ENCODE data around the gene SLAIN1.

The SLAIN1 gene

GRCh38 chr13:77729502-77730221 is 32.2 kb downstream of the SLAIN1 start:
- Histone ChIP-seq H3K9me3 (ENCODE audit: control insufficient read depth, insufficient read depth, low read depth, low read length) (no peaks in the 10 kb centered on the region), H3K4me1 (ENCODE audit: control insufficient read depth, insufficient read depth, low read length) (no peaks in the 10 kb centered on the region; the same call in 1 of the 2 replicates), H3K27ac (ENCODE audit: extremely low read depth, low read depth, low read length) (no peak overlapping the region), H3K4me3 (ENCODE audit: low read depth, low read length) (no peak overlapping the region), H3K36me3 (ENCODE audit: control insufficient read depth in 2 of 2, insufficient read depth in 1 of 2, low read length in 2 of 2) (peaks cover 0 to 23% of the 10 kb centered on the region in 2 experiments; a peak in 1 of 3 replicates)
- TF ChIP-seq ZSCAN16 (tag by site-specific recombination; IDR thresholded peaks at IDR 0.05) (no peak), ZNF48 (tag by site-specific recombination; IDR thresholded peaks at IDR 0.05) (no peak), ZNF544 (tag by site-specific recombination; IDR thresholded peaks at IDR 0.05) (no peak), ZNF292 (tag by site-specific recombination; IDR thresholded peaks at IDR 0.05; ENCODE audit: borderline replicate concordance, low read depth) (no peak), ZNF426 (tag by site-specific recombination; IDR thresholded peaks at IDR 0.05) (no peak), ZNF155 (tag by site-specific recombination; IDR thresholded peaks at IDR 0.05) (no peak), ZNF132 (tag by site-specific recombination; IDR thresholded peaks at IDR 0.05; ENCODE audit: borderline replicate concordance) (no peak), ZNF529 (tag by site-specific recombination; IDR thresholded peaks at IDR 0.05; ENCODE audit: insufficient replicate concordance) (no peak), KLF9 (tag by site-specific recombination; IDR thresholded peaks at IDR 0.05; ENCODE audit: low read depth) (no peak), ZNF174 (tag by site-specific recombination; IDR thresholded peaks at IDR 0.05) (no peak), MEIS1 (CRISPR knock-in tag; IDR thresholded peaks at IDR 0.05; ENCODE audit: borderline replicate concordance) (no peak)
- CTCF ChIA-PET: no interaction called here
- POLR2A ChIA-PET: no interaction called here

GRCh38 chr13:77730572-77730971 is 33.1 kb downstream of the SLAIN1 start:
- peaks cover 0 to 16% of the 10 kb centered on the region in 2 experiments; a peak in 1 of 3 replicates for H3K36me3 ChIP-seq (ENCODE audit: control insufficient read depth in 2 of 2, insufficient read depth in 1 of 2, low read length in 2 of 2)
- POLR2A ChIA-PET: no interaction called here
- no peaks in the 10 kb centered on the region for H3K9me3 ChIP-seq (ENCODE audit: control insufficient read depth, insufficient read depth, low read depth, low read length)
- CTCF ChIA-PET: interaction anchor here (0.7 kb wide), 2 partner anchors 16 to 210 kb away, joined by 3 read pairs; no protein-coding TSS in a partner anchor
- H3K4me3 ChIP-seq (ENCODE audit: low read depth, low read length): no peak overlapping the region
- no peaks in the 10 kb centered on the region; the same call in 1 of the 2 replicates for H3K4me1 ChIP-seq (ENCODE audit: control insufficient read depth, insufficient read depth, low read length)
- H3K27ac ChIP-seq (ENCODE audit: extremely low read depth, low read depth, low read length): no peak overlapping the region
- TF ChIP-seq ZFHX2 (tag by site-specific recombination; conservative IDR thresholded peaks at IDR 0.05) (no peak), ZNF510 (tag by site-specific recombination; IDR thresholded peaks at IDR 0.05; ENCODE audit: insufficient replicate concordance) (no peak), ZNF629 (tag by site-specific recombination; IDR thresholded peaks at IDR 0.05) (no peak), ZNF19 (tag by site-specific recombination; IDR thresholded peaks at IDR 0.05; ENCODE audit: low read depth) (no peak), REST (tag by site-specific recombination; IDR thresholded peaks at IDR 0.05) (no peak), ZNF274 (IDR thresholded peaks at IDR 0.05; ENCODE audit: low read length) (no peak), ZNF274 (tag by site-specific recombination; IDR thresholded peaks at IDR 0.05; ENCODE audit: borderline replicate concordance) (no peak), ZBTB10 (tag by site-specific recombination; IDR thresholded peaks at IDR 0.05) (no peak), ZNF398 (tag by site-specific recombination; IDR thresholded peaks at IDR 0.05) (no peak), ZBTB21 (tag by site-specific recombination; IDR thresholded peaks at IDR 0.05) (no peak), ZNF335 (tag by site-specific recombination; conservative IDR thresholded peaks at IDR 0.05) (no peak), ZNF174 (tag by site-specific recombination; IDR thresholded peaks at IDR 0.05) (no peak), KLF16 (tag by site-specific recombination; IDR thresholded peaks at IDR 0.05) (no peak), HOXD13 (CRISPR knock-in tag; IDR thresholded peaks at IDR 0.05; ENCODE audit: borderline replicate concordance) (no peak), ZNF639 (tag by site-specific recombination; IDR thresholded peaks at IDR 0.05) (no peak)

Data from HEK293 (cell line).